ENCODE measurements around the gene PLBD2.

GRCh38 chr12:113435367-113435766, 77.0 kb downstream of the PLBD2 start:
- TF ChIP-seq CTCF (conservative IDR thresholded peaks at IDR 0.05), result no peak
- TF ChIP-seq EZH2 (IDR thresholded peaks at IDR 0.05; ENCODE audit: low read depth), result no peak

Measured in PC-9 (cell line).